ENCODE measurements around the gene MBLAC2. TPM values are rescaled to one million over a fixed set of nuclear protein-coding genes. Genes with fewer than 3 reads are reported as not detected.

Gene MBLAC2
- total RNA-seq, 2 donors from 2014 or later: 3.9 to 12.9 TPM

DNA sequence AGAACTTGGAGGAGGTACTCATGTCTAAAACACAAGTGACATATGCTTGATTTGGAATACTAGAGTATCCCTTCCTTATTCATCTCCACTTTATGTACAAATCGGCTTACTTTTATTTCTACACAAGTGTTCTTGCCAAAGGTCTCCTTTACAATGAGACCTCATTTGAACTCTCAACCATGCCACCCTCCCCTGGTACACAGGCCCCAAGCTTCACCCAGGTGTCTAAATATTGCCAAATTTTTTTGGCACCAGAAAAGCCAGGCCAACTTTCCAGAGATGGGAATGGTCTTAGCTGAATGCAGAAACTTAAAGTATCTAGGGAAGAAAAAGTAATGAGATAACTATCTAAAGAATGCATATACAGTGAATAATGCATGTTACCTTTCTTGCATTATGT lies 35.9 kb upstream of the MBLAC2 start:
- WGBS: 100% methylated on average over 1 of the region's 1 CpG
- Histone ChIP-seq H3K4me3 (no peak overlapping the region), H3K4me1 (replicated peaks) (no peaks in the 10 kb centered on the region), H3K9me3 (no peaks in the 10 kb centered on the region), H3K27me3 (replicated peaks; ENCODE audit: insufficient read depth) (no peaks in the 10 kb centered on the region), H3K27ac (no peak overlapping the region), H3K36me3 (no peaks in the 10 kb centered on the region)
- TF ChIP-seq POLR2AphosphoS5 (IDR thresholded peaks at IDR 0.05): no peak
- TF ChIP-seq, protein P1, sequence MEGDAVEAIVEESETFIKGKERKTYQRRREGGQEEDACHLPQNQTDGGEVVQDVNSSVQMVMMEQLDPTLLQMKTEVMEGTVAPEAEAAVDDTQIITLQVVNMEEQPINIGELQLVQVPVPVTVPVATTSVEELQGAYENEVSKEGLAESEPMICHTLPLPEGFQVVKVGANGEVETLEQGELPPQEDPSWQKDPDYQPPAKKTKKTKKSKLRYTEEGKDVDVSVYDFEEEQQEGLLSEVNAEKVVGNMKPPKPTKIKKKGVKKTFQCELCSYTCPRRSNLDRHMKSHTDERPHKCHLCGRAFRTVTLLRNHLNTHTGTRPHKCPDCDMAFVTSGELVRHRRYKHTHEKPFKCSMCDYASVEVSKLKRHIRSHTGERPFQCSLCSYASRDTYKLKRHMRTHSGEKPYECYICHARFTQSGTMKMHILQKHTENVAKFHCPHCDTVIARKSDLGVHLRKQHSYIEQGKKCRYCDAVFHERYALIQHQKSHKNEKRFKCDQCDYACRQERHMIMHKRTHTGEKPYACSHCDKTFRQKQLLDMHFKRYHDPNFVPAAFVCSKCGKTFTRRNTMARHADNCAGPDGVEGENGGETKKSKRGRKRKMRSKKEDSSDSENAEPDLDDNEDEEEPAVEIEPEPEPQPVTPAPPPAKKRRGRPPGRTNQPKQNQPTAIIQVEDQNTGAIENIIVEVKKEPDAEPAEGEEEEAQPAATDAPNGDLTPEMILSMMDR (IDR thresholded peaks at IDR 0.05): no peak
- no peak for TF ChIP-seq POLR2A (IDR thresholded peaks at IDR 0.05)
- DNase-seq (ENCODE audit: low spot score): no peak
- intact Hi-C loops (cut with DNase I): no loop called here

DNA sequence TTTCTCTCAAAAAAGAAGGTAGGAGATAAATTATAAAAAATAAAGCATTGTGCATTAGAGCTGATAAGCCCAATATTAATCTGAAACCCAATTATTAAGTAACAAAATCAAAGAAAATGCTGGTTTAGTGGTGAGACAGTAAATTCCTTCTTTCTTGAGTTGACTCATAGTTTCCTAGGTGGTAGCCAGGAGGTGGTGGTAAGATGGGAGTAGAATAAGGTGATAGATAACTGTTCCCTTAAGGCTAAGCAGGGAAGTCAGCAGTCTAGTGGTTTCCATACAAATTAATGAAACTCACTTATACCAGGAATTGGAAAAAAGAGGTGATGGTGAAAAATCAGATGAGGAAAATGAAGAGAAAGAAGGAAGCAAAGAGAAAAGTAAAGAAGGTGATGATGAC lies 31.6 kb upstream of the MBLAC2 start:
- no peak for DNase-seq (ENCODE audit: low spot score)
- TF ChIP-seq POLR2A (IDR thresholded peaks at IDR 0.05) (no peak), POLR2AphosphoS5 (IDR thresholded peaks at IDR 0.05) (no peak)
- TF ChIP-seq, protein P1 (IDR thresholded peaks at IDR 0.05): no peak
- H3K27me3 ChIP-seq (replicated peaks; ENCODE audit: insufficient read depth): no peaks in the 10 kb centered on the region
- no peaks in the 10 kb centered on the region for H3K9me3 ChIP-seq
- H3K4me1 ChIP-seq (replicated peaks): no peaks in the 10 kb centered on the region
- H3K4me3 ChIP-seq: no peak overlapping the region
- H3K36me3 ChIP-seq: no peaks in the 10 kb centered on the region
- no peak overlapping the region for H3K27ac ChIP-seq
- intact Hi-C loops (cut with DNase I): no loop called here

DNA sequence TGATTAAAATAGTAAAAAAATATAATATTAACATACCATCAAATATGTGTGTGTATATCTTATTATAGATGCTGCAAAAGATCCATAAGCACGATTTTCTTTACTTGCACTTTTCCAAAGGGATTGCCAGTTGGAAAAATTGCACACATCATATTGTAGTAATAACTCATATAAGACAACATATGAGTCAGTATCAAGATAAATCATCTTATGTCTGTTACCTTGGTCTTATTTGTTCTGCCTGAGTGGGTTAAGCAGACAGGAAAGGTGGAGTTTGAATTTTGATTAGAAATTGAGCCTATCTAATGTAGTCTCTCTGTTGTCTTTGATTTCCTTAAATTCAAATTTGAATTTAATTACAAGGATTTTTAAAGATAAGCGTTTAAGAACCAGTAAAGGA lies 30.2 kb upstream of the MBLAC2 start:
- H3K36me3 ChIP-seq: no peaks in the 10 kb centered on the region
- TF ChIP-seq POLR2A (IDR thresholded peaks at IDR 0.05) (no peak), POLR2AphosphoS5 (IDR thresholded peaks at IDR 0.05) (no peak)
- TF ChIP-seq, protein P1 (IDR thresholded peaks at IDR 0.05): no peak
- no peaks in the 10 kb centered on the region for H3K9me3 ChIP-seq
- H3K27me3 ChIP-seq (replicated peaks; ENCODE audit: insufficient read depth): no peaks in the 10 kb centered on the region
- H3K4me3 ChIP-seq: no peak overlapping the region
- no peaks in the 10 kb centered on the region for H3K4me1 ChIP-seq (replicated peaks)
- intact Hi-C loops (cut with DNase I): no loop called here
- H3K27ac ChIP-seq: no peak overlapping the region
- 96% methylated on average over 2 of the region's 2 CpGs for WGBS
- DNase-seq (ENCODE audit: low spot score): no peak

DNA sequence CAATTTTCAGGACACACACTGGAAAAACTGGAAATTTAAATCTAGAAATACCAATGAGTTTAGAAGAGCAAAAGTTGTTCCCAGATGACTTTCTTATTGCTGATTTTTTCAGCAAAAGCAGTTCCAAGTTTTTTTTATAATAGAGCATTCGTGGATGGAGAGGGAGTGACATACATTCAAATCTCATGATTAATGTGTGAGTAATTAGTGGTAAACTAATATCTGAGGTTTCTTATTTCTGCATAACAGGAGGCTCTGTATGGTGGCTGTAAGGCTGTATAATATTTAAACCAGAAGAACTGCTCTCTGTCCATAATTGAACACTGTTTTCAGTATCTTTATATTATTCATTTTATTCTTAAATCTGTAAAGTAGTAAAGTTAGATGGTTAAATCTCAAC lies 29.0 kb upstream of the MBLAC2 start:
- DNase-seq (ENCODE audit: low spot score): no peak
- Histone ChIP-seq H3K9me3 (no peaks in the 10 kb centered on the region), H3K4me3 (no peak overlapping the region), H3K36me3 (no peaks in the 10 kb centered on the region), H3K27me3 (replicated peaks; ENCODE audit: insufficient read depth) (no peaks in the 10 kb centered on the region), H3K4me1 (replicated peaks) (no peaks in the 10 kb centered on the region), H3K27ac (no peak overlapping the region)
- intact Hi-C loops (cut with DNase I): no loop called here
- 60% methylated on average over 1 of the region's 1 CpG for whole genome bisulfite sequencing
- TF ChIP-seq, protein P1 (IDR thresholded peaks at IDR 0.05): no peak
- TF ChIP-seq POLR2A (IDR thresholded peaks at IDR 0.05): no peak
- no peak for TF ChIP-seq POLR2AphosphoS5 (IDR thresholded peaks at IDR 0.05)

DNA sequence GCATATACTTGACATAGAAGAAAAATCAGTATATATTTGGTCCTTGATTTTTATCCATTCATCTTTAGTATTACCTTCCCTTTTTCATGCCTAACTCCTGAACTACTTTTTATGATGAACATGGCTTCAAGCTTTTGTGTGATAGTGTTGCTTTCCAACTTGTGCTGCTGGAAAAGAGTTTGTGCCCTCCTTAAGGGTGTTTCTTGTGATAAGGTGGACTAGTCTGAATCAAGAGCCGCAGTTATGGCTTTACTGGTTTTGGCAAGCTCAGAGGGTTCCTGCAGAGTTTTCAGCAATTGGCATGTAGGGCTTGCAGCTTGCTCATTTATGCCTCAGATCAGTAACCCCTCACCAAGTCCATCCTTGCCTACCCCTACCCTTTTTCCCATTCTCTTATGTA lies 20.6 kb upstream of the MBLAC2 start:
- H3K27me3 ChIP-seq (replicated peaks; ENCODE audit: insufficient read depth): no peaks in the 10 kb centered on the region
- no peaks in the 10 kb centered on the region for H3K9me3 ChIP-seq
- no peak overlapping the region for H3K4me3 ChIP-seq
- TF ChIP-seq POLR2AphosphoS5 (IDR thresholded peaks at IDR 0.05): no peak
- DNase-seq (ENCODE audit: low spot score): no peak
- 94% methylated on average over 1 of the region's 1 CpG for WGBS
- intact Hi-C loops (cut with DNase I): no loop called here
- H3K4me1 ChIP-seq (replicated peaks): no peaks in the 10 kb centered on the region
- H3K36me3 ChIP-seq: no peaks in the 10 kb centered on the region
- H3K27ac ChIP-seq: no peak overlapping the region
